GM21515 (cell line): ENCODE results near the gene ANKRD65.
"Not testable (repeated sequence)": the region's sequence is repeated elsewhere in the genome, so short reads cannot be mapped to it uniquely, and the experiment has no call there.

ENCODE experiments used
- ATAC-seq: cut with Tn5 transposase; IDR thresholded peaks from one replicate; pipeline ENCODE4 v1.9.1; 2021; ENCODE audit not compliant: unreplicated experiment

ANKRD65 gene

DNA sequence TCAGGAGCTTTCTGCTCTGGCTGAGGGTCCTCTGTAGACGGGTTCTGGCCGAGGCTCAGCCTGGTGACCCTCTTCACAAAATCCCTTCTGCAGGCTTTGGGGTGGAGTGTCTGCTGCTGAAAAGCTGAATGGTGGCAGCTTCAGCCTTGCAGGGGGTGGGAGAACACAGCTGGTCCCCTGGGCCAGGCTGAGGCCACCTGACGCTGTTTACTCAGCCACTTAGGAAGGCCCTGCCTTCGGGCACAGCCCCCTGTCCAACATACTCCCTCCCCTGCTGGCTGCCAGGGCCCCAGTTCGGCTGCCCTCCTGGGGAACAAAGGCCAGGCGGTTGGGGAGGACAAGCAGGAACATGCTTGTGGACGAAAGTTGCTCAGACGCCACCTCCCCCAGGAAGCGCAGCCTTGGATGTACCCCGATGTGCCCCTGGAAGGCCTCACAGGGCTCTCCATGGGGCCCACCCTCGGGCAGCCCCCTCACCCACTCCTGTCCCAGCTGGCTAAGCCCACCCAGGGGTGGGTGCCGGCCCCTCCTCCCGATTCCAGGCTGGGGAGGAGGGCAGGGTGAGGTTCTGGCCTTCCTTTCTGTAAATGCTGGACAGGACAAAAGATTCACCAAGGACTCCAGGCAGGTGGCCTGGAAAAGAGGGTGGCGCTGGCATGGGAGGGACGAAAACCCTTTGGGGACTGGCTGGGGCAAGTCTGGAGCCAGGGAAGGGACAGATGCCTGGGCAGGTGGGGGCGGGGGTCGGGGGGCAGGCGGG, at the start of gene ANKRD65:
Gene ANKRD65, minus strand, starts transcription at position 130 of the 760 bp plus-strand sequence. CDS start 271 bp downstream, outside the sequence.
- no peak for ATAC-seq

GRCh38 chr1:1468196-1468985, 47.3 kb upstream of the ANKRD65 start:
- ATAC-seq = not testable (repeated sequence)

DNA sequence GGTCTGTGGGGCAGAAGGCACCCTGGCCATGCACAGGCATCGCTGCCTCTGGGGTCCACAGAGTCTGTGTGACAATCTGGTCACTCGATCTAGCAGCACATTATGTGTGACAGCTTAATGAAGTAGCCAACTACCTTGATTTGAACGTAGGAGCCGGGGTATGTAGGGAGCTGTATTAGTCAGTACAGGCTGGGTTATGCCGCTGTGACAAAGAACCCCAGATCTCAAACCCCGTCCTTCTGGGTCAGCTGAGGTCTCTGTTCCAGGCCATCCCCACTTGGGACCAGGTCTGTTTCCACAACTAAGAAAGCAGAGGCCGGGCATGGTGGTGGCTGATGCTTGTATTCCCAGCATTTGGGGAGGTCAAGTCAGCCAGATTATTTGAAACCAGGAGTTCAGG, 42.2 kb upstream of the ANKRD65 start:
- no peak for ATAC-seq

DNA sequence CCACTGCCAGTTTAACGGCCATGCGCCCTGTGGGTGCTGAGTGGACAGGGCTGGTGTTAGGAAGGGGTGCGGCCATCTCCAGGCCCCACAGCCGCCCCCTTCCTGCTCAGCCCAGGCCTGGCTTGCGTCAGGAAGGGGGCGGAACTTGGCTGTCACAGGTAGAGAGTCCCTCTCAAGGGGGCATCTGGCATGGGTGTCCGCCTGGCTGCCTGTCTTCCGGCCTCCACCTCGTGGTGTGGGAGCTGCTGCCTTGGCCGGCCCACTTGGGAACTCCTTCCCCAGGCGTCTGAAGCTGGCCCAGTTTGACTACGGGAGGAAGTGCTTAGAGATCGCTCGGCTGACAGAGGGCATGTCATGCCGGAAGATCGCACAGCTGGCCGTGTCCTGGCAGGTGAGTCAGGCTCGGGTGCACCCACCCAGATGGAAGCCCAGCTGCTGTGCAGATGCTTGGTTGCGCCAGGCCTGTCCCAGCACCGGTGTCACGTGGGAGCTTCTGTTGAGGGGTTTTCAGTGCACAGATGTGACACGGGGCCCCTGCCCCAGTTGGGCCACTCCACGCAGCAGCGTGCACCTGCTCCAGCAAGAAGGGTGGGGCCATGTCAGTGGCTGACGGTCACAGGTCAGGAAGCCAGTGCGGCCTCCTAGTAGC, 41.4 kb upstream of the ANKRD65 start:
- no peak for ATAC-seq

DNA sequence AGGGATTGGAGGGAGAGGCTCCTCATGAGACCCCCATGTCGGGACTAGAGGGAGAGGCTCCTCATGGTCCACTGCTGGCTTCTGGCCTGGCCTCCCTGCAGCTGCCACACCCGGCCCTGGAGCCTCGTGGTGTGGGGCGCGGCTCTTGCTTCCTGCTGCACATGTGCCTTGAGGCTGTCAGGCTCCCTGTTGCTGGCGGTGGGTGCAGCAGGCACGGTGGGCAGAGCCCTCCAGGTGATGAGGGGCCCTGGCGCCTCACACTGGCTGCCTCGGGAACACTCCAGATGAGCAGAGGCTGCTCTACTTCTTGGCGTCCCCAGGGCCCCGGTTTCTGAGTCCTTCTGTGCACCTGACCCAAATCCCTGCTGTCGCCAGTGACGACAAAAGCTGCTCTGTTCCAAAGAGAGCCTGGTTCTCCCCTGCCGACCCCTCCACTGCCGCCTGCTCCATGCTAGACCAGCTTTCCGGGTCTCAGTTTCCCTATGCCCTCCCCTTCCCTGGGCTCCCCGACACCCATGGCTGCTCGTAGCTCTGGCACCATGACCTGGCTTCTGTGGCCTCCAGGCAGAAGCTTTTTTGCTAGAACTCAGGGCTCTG, 40.7 kb upstream of the ANKRD65 start:
- ATAC-seq = no peak

GRCh38 chr1:1460540-1461130, 39.6 kb upstream of the ANKRD65 start:
- ATAC-seq = no peak

DNA sequence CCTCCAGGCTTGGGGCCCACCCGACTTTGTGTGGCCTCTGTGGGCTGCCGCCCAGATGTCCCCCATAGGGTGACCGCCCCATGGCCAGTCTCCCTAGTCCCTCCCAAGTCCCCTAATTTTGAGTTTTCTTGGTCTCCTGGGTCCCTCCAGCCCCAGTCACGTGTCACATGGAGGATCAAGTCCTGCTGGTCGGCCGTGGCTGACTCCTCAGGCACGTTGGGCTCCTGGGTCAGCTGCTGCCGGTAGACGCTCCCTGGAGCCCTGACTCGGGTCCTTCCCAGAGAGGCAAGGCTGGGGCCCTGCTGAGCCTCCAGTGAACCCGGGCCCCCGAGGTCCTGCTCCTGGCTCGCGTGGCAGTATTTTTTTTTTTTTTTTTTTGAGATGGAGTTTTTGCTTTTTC, 38.6 kb upstream of the ANKRD65 start:
- not testable (repeated sequence) for ATAC-seq

GRCh38 chr1:1459156-1459555, 38.1 kb upstream of the ANKRD65 start:
- ATAC-seq = not testable (repeated sequence)

DNA sequence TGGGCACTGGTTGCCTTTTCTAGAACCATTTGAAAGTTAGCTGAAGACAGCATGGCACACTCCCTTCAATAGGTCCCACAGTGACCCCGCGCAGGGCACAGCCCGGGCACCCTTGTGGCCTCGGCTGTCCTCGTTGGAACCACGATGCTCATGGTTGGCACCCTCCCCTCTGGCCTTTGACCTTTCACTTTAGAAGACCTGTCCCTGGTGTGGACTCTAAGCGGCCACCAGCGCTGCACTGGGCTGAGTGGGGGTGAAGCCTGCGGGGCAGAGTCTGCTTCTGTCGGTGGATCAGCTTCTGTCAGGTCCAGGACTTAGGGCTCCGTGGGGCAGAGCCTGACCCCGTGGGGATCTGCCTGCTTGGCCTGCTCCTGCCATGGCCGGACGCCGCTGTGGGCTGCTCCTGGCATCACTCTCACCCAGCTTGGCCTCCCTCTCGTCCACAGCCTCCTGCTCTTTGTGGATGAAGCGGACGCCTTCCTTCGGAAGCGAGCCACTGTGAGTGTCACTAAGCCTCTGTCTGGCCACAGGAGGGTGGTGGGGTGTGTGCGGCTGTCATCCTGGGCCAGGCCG, 35.7 kb upstream of the ANKRD65 start:
- ATAC-seq = not testable (repeated sequence)

DNA sequence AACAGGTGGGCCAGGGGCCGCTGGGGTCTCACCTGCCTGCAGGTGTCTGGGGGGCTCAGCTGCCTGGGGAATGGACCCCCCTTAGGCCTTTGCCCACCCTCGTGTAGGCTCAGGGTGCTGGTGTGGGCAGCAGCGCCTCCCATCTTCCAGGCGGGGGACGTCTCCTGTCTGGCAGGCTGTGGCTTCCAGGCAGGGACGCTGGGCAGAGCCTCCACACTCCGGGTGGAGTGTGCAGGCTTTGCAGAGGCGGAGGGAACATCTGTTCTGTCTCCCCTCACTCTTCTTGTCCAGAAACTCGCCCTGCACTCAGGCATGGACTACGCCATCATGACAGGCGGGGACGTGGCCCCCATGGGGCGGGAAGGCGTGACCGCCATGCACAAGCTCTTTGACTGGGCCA, 34.9 kb upstream of the ANKRD65 start:
- ATAC-seq = not testable (repeated sequence)

DNA sequence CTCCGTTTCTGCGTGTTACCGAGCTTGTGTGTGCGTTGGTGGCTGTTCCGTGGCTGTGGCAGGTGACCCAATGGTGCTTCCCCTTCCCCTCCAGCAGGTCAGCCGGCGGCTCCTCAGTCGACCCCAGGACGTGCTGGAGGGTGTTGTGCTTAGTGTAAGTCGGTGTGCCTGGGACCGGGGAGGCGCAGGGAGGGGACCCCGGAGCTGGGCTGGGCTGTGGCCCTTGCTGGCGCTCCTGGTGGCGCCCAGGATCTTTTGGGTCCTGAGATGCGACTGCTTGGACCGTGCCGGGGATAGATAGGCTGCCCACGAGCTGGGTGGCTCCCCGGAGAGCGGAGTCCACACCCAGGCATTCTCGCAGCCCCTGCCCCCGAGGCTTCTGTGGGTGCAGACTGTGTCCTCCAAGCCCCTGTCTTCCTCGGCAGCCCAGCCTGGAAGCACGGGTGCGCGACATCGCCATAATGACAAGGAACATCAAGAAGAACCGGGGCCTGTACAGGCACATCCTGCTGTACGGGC, 34.3 kb upstream of the ANKRD65 start:
- no peak for ATAC-seq

DNA sequence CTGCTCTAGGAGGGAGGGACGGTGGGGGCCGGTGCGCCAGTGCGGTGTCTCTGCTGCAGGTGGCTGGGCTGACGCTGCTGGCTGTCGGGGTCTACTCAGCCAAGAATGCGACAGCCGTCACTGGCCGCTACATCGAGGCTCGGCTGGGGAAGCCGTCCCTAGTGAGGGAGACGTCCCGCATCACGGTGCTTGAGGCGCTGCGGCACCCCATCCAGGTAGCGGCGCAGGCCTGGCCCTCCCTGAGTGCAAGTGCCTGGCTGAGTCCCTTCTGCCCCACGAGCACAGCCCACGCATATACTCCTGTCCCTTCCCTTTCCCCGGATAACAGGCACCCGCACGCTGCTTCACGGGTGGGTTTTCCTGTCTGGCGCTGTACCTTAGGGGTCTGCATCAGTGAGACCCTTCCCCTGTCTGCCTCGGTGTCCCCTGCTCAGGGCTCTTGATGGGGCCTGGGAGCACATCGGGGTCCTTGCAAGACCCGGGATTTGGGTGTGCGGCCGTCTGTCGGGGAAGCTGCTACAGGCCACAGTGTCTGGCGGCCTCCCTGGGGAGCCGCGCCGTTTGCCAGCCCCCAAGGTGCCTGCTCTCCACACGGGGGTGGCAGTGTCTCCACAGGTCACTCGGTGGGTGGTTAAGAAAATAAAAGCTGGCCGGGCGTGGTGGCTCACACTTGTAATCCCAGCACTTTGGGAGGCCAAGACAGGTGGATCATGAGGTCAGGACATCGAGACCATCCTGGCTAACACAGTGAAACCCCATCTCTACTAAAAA, 33.4 kb upstream of the ANKRD65 start:
- not testable (repeated sequence) for ATAC-seq

DNA sequence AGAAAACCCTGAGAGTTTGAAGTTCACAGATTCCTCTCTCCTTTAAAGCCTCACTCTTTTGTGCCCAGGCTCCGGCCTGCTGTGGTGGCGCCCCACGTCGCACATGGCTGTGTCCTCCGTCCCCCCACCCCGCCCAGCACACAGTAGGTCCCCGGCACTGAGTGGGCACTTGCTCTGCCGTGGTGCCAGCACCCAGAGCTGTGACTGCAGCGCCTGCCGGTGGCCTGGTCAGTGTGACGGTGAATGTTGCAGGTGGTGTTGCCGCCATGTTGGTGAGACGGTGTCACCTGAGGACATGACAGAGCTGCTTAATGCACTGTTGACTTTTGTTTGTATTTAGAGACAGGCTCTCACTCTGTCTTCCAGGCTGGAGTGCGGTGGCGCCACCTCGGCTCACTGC, 31.8 kb upstream of the ANKRD65 start:
- ATAC-seq = no peak

DNA sequence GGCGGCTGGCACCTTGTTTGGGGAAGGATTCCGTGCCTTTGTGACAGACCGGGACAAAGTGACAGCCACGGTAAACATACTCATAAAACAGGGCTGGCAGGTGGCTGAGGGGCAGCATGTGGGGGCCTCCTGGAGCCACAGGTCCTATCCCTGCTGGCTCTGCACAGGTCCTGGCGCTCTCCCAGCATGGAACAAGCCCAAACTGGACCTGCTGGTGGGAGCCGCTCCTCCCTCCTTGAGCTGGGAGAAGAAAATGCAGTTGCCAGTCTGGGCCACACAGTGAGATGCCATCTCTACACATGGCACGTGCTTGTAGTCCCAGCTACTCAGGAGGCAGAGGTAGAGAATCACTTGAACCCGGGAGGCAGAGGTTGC, 31.3 kb upstream of the ANKRD65 start:
- ATAC-seq = not testable (repeated sequence)

GRCh38 chr1:1451696-1452364, 30.8 kb upstream of the ANKRD65 start:
- no peak for ATAC-seq

GRCh38 chr1:1450616-1451015, 29.5 kb upstream of the ANKRD65 start:
- ATAC-seq = not testable (repeated sequence)

DNA sequence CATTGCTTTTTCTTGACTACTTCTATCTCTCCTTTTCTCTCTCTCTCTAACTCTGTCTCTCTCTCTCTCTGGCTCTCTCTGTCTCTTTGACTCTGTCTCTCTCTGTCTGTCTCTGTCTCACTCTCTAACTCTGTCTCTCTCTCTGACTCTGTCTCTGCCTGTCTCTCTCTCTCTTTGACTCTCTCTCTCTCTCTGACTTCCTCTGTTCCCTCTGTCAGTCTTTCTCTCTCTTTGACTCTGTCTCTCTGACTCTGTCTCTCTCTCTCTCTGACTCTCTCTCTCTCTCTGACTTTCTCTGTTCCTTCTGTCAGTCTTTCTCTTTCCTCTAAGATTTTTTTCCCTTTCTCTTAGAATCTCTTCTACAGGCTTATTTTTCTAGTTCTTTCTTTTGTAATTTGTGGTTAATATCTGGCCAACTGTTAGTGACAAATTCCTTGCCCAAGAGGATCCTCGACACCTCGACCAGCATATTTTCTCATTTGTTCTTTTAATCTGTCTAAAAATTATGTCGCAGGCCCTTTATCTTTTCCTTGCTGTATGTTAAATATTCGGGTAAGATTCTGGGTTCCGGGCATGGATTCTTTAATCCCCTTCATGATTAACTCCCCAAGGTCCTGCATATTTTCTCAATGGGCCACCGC, 28.1 kb upstream of the ANKRD65 start, which contains the start of gene ATAD3C:
Gene ATAD3C, plus strand, starts transcription at position 591 of the 641 bp plus-strand sequence. CDS start 995 bp downstream, outside the sequence.
- no peak for ATAC-seq

DNA sequence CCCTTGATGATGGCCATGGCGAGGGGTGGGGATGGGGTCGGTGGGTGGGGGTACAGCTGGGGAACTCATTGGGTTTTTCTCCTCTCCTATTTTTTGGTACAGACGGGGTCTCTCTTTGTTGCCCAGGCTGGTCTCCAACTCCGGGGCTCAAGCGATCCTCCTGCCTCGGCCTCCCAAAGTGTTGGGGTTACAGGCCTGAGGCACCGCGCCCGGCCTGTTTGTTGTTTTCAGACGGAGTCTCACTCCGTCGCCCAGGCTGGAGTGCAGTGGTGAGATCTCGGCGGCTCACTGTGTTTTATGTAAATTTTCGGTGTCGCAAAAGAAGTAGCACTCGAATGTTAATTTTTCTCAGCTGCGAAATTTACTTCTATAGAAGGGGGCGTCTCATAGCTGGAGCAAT, 25.6 kb upstream of the ANKRD65 start:
- ATAC-seq = not testable (repeated sequence)
